LNCaP clone FGC (cell line): ENCODE data around the gene FOXE1.

ENCODE experiments used
- DNase-seq: peaks from one replicate; pipeline ENCODE4 v3.0.0-alpha.2; 2011; ENCODE audit warnings: low read depth
- H3K4me3 ChIP-seq: 2 replicates; pipeline ENCODE4 v1.5.1; 2011; ENCODE audit warnings: mild to moderate bottlenecking, low read depth, low read length, control low read depth
- CTCF ChIP-seq: IDR thresholded peaks from 2 replicates; pipeline ENCODE4 v1.5.1; 2012; ENCODE audit warnings: mild to moderate bottlenecking; ENCODE audit not compliant: control insufficient read depth, insufficient read depth; ENCODE audit errors: extremely low read depth

FOXE1 gene

GRCh38 chr9:97846347-97846746 is 6.7 kb upstream of the FOXE1 start:
- no peak overlapping the region for H3K4me3 ChIP-seq
- DNase-seq = no peak
- no peak for TF ChIP-seq CTCF

DNA sequence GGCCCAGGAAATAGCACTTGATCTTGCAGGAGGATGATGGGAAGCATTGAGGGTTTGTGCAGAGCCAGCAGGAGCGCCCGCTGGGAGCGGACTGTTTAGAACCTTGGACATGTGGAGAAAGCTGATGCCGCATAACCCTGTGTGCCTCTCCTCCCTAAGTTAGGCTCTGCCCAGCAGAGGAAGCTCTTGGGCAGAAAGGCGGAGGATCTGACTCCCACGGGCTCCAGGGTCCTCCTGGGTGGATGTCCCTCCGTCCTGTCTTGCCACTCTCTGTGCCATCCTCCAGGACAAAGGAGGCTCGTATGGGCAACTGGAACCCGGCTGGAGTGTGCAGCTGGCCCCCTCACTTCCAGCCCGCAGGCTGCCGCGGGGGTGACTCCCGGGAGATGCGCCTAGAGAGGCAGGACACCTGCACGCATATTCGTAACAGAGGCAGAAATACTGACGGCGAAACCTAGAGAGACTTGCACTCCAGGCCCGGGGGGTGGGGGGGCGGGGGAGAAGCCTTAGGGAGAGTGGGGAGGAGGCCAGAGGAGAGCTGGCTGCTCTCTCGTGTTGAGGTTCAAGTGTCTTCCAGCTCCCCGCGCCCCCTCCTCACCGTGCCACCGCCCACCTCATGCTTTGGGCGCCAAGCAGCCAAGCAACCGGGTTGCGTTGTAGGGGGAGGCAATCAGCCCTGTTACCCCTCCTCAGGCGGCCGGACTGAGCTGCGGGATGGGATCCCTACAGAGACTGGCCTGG is 5.4 kb upstream of the FOXE1 start:
- TF ChIP-seq CTCF = no peak
- no peak for DNase-seq
- H3K4me3 ChIP-seq = no peak overlapping the region

- H3K4me3 ChIP-seq = no peak overlapping the region
- DNase-seq = no peak
Observed at GRCh38 chr9:97848215-97848479, 4.9 kb upstream of the FOXE1 start.

GRCh38 chr9:97848480-97849237 is 4.4 kb upstream of the FOXE1 start:
- DNase-seq = no peak
- no peak overlapping the region for H3K4me3 ChIP-seq
- TF ChIP-seq CTCF = no peak

More at GRCh38 chr9:97848215-97848479, 4.9 kb upstream of the FOXE1 start:
- no peak for TF ChIP-seq CTCF

- H3K4me3 ChIP-seq = no peak overlapping the region
- no peak for TF ChIP-seq CTCF
- no peak for DNase-seq
Observed at GRCh38 chr9:97849980-97850379, 3.0 kb upstream of the FOXE1 start.

- DNase-seq = no peak
- H3K4me3 ChIP-seq = no peak overlapping the region
- no peak for TF ChIP-seq CTCF
Observed at GRCh38 chr9:97850746-97851445, 2.1 kb upstream of the FOXE1 start.
